ENCODE data around the gene NDRG2.

- TF ChIP-seq, protein P1, sequence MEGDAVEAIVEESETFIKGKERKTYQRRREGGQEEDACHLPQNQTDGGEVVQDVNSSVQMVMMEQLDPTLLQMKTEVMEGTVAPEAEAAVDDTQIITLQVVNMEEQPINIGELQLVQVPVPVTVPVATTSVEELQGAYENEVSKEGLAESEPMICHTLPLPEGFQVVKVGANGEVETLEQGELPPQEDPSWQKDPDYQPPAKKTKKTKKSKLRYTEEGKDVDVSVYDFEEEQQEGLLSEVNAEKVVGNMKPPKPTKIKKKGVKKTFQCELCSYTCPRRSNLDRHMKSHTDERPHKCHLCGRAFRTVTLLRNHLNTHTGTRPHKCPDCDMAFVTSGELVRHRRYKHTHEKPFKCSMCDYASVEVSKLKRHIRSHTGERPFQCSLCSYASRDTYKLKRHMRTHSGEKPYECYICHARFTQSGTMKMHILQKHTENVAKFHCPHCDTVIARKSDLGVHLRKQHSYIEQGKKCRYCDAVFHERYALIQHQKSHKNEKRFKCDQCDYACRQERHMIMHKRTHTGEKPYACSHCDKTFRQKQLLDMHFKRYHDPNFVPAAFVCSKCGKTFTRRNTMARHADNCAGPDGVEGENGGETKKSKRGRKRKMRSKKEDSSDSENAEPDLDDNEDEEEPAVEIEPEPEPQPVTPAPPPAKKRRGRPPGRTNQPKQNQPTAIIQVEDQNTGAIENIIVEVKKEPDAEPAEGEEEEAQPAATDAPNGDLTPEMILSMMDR (IDR thresholded peaks at IDR 0.05): no peak
- no peak for TF ChIP-seq POLR2A (IDR thresholded peaks at IDR 0.05)
Measured at GRCh38 chr14:21023817-21024584, 860 bp downstream of the NDRG2 start.

Measured in body of pancreas (tissue), 4 donors.